HG03196 (cell line): ENCODE data around the gene BRWD1.

Source experiments
- ATAC-seq: cut with Tn5 transposase; IDR thresholded peaks from one replicate; pipeline ENCODE4 v1.9.1; 2021; ENCODE audit not compliant: unreplicated experiment

BRWD1 gene

DNA sequence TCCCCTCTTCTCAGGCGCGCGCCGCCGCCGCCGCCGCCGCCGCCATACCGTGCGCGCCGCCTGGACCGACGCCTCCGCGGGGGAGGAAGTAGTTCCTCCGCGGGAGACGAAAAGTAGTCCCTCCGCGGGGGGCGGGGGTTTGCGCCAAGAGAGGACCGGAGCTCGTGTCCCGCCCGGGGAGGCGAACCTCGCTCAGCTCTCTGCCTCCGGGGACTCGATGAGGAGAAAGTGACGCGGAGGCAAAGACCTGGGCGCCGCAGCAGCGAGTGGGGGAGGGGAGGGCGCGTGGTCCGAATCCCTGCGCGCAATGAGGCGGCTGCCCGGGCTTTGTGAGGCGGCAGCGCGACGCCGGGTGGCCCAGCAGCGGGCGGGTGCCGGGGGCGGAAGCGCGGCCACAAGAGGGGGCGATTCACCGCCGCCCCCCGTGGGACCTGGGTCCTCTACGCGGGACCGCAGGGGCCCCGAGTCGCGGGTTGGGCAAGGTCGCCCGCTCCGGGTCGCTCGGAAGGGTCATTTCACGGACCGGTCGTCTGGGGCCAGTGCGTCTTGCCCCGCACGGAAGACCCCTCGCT lies at the start of gene BRWD1:
BRWD1 (minus strand) TSS at position 62 of the 572 bp plus-strand sequence. CDS start 141 bp downstream, outside the sequence.
- ATAC-seq: peak; percentile 44

GRCh38 chr21:39362733-39363132 lies 49.3 kb upstream of the BRWD1 start:
- ATAC-seq: no peak

DNA sequence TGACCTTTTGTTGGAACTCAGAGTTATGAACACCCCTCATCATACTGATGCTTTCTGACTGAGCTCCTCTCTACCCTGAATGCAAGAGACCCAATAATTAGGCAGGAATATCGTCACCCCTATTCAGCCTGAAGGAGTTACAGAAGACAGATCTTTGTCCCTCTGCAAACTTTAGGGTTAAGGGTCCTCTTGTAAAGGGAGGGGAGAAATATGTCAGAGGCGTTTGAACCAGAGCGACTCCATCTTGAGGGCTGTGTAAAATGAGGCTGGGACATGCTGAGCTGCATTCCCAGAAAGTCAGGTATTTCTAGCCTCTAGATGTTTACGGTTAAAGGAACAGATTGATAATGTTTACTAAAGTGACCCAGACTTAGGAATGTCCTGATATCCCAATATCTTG lies 46.0 kb upstream of the BRWD1 start:
- no peak for ATAC-seq

DNA sequence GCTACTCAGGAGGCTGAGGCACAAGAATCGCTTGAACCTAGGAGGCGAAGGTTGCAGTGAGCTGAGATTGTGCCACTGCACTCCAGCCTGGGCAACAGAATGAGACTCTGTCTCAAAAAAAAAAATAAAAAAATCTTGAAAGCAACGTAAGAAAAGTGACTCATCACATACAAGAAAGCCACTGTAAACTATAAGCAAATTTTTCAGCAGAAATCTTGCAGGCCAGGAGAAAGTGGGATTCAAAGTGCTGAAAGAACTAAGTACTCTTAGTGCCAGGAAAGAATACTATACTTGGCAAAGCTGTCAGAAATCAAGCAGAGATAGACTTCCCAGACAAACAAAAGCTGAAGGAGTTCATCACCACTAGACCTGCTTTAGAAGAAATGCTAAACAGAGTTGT lies 39.9 kb upstream of the BRWD1 start:
- no peak for ATAC-seq

DNA sequence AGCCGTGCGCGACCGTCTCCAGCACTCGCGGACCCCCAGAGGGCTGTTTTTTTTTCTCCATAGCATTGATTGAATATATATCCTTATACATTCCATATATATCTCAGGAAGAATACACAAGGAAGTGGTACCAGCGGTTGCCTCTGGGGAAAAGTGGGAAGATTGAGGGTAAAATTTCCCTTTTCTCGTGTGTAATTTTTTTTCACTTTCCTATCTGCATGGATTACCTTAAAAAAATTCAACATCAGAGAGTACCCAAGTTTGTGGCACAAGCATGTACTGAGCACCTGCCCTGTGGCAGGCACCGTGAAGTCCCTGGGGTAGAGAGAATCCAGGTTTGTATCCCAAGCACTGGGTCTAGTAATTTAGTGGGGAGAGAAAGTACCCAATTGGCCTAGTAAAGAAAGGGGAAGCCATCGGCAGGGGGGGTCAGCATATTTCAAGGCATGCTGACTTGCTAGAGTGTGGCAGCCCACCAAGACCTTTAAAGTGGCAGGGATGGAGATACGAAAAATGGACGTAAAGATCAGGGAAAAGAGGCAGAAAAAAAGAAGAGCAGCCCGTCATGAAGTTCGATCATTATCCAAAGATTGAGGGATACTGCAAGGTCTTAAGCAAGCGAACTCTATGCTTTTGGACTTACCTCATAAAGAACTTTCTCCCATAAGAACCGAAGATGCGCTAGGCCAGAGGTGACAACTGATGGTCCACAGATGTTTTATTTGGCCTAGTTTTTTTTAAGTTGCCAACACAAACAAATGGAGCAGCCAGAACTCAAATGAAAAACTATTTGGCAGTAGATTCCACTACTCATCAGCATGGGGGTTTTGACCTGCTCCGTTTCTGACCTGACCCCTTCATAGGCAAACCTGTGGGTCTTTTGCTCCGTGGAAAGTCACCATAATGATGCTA lies 36.9 kb upstream of the BRWD1 start:
- no peak for ATAC-seq

GRCh38 chr21:39349211-39350093 lies 36.0 kb upstream of the BRWD1 start:
- ATAC-seq: peak; percentile 89

GRCh38 chr21:39348355-39349210 lies 35.2 kb upstream of the BRWD1 start, which contains the start of gene HMGN1:
Gene HMGN1 (minus strand): TSS chr21:39349088. CDS start chr21:39348917, 171 bp downstream.
- peak; percentile 50 for ATAC-seq

GRCh38 chr21:39348040-39348354 lies 34.6 kb upstream of the BRWD1 start:
- peak; percentile 10 for ATAC-seq

DNA sequence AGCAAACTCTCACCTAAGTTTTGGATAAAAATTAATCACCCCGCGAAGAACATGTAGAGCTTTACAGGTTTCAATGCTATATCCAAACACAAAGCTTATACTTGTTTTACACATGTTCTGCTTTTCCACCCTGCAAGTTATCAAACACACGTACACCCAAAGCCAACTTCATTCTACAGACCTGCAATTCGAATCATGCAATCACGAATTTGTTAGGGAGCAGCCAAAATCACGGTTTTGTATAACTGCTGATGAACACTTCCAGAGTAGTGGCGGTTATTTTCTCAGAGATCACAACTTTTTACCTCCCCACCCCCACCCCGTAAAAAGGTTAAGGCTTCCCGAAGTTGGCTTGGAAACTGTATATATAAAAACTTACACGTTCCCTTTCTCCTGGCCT lies 34.1 kb upstream of the BRWD1 start:
- ATAC-seq: no peak

GRCh38 chr21:39346671-39347331 lies 33.4 kb upstream of the BRWD1 start:
- ATAC-seq: no peak

- no peak for ATAC-seq
Measured at GRCh38 chr21:39346206-39346605, 32.8 kb upstream of the BRWD1 start.

- ATAC-seq: no peak
Measured at GRCh38 chr21:39345440-39345839, 32.0 kb upstream of the BRWD1 start.

- no peak for ATAC-seq
Measured at GRCh38 chr21:39344848-39345247, 31.4 kb upstream of the BRWD1 start.

DNA sequence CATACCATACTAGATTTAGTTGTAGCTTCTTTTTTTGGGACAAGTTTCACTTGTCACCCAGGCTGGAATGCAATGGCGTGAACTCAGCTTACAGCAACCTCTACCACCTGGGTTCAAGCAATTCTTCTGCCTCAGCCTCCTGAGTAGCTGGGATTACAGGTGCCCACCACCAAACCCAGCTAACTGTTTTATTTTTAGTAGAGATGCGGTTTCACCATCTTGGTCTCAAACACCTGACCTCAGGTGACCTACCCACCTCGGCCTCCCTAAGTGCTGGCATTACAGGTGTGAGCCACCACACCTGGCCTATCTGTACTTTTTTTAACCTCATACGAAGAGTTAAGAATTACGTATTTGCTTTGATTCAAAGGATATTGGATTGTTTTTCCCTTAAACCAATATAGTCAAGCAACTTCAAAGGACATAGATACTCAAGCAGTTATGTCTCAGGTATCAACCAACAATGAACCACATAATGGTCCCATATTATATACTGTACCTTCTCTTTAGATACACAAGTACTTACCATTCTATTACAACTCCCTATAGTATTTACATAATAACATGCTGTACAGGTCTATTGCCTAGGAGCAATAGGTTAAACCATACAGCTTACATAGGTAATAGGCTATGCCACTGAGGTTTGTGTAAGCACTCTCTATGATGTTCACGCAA lies 28.0 kb upstream of the BRWD1 start:
- ATAC-seq: no peak

DNA sequence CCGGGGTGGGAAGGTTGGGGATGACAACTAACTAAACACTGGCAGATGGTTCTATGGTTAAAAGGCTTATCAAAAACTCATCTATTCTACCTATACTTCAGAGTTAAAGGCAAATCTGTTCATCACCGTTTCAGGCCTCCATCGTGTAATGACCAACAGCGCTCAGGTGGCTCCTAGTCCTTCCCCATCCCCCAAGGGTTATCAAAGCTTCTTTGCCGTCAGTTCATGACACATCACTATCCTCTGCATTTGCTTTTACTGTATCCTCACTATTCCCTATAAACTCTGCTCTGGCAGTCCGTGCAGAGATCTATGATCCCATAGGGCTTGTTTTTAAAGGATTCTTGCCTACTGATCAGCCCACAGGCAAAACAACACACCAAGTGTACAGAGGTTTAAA lies 27.3 kb upstream of the BRWD1 start:
- no peak for ATAC-seq

DNA sequence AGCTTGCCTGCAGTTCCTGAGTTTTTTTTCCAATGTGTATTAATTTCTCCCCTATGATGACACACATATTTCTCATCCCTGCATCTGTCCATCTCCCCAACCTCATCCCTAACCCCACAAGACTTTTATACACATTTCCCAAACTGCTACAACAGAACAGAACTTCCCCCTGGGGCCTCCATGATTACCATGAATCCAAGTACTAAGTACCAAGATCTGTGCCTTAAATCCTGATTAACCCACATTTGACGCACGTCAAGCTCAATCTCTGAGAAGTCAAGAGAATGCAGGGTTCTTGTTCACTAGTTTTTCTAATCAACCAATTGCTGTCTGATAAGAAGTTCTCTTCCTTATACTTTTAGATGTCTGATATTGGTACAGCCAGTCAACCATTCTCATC lies 25.8 kb upstream of the BRWD1 start:
- ATAC-seq: no peak

GRCh38 chr21:39336457-39337008 lies 23.1 kb upstream of the BRWD1 start:
- ATAC-seq: no peak

GRCh38 chr21:39334611-39335010 lies 21.2 kb upstream of the BRWD1 start:
- ATAC-seq: no peak

DNA sequence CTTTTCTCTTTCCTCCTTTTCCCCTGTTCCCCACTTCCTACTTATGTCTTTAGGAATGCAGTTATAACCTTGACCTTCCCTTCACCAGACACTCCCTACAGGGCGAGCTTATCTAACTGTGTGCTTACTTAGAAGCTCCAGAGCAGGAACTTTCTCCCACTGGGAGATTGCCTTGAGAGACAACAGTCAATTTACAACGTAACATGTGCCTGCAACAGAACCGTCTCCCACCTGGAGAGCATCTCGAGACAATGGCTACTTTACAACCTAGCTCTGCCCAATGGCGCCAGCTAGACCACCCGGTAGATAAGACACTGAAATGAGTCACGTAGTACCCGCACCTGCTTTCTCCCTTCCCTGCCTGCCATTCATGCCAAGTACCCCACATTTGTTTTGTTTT lies 18.7 kb upstream of the BRWD1 start:
- no peak for ATAC-seq
